Karpas-422 (cell line): ENCODE measurements around the gene RRAGA. TPM values are rescaled to one million over a fixed set of nuclear protein-coding genes. Genes with fewer than 3 reads are reported as not detected.

Experiments used
- DNase-seq: peaks from one replicate; pipeline ENCODE4 v3.0.0-alpha.2; 2015
- H2AFZ ChIP-seq: fragments of 200-600 bp; sonication (generic); 2 replicates; pipeline ENCODE4 v1.6.1; 2014; ENCODE audit warnings: antibody characterized with exemption, low read length, mixed read lengths
- H3K27ac ChIP-seq: fragments of 200-600 bp; sonication (generic); 2 replicates; pipeline ENCODE4 v1.5.1; 2014; ENCODE audit warnings: mild to moderate bottlenecking, low read length, moderate library complexity
- H3K27me3 ChIP-seq: fragments of 200-600 bp; sonication (generic); 2 replicates; pipeline ENCODE4 v1.6.1; 2014; ENCODE audit warnings: low read length, mixed read lengths
- H3K36me3 ChIP-seq: fragments of 200-600 bp; sonication (generic); 2 replicates; pipeline ENCODE4 v1.6.1; 2014; ENCODE audit warnings: low read length, mixed read lengths; ENCODE audit not compliant: insufficient read depth
- H3K4me1 ChIP-seq: fragments of 200-600 bp; sonication (generic); 2 replicates; pipeline ENCODE4 v1.6.1; 2014; ENCODE audit warnings: mild to moderate bottlenecking, low read length, mixed read lengths
- H3K4me2 ChIP-seq: fragments of 200-600 bp; sonication (generic); 2 replicates; pipeline ENCODE4 v1.6.1; 2014; ENCODE audit warnings: low read length, low read depth, mild to moderate bottlenecking; ENCODE audit not compliant: poor library complexity, severe bottlenecking
- H3K4me3 ChIP-seq: fragments of 200-600 bp; sonication (generic); 2 replicates; pipeline ENCODE4 v1.5.1; 2014; ENCODE audit warnings: mild to moderate bottlenecking, antibody characterized with exemption, low read length, mixed read lengths
- H3K79me2 ChIP-seq: fragments of 200-600 bp; sonication (generic); 2 replicates; pipeline ENCODE4 v1.6.1; 2014; ENCODE audit warnings: mild to moderate bottlenecking, low read length, mixed read lengths
- H3K9ac ChIP-seq: fragments of 200-600 bp; sonication (generic); 2 replicates; pipeline ENCODE4 v1.6.0; 2014; ENCODE audit warnings: low read length
- H3K9me2 ChIP-seq: fragments of 200-600 bp; sonication (generic), shearing (Covaris generic); replicated peaks from 2 replicates; pipeline ENCODE4 v1.6.0; 2014; ENCODE audit warnings: mild to moderate bottlenecking, low read length, moderate library complexity; ENCODE audit not compliant: insufficient read depth
- H3K9me3 ChIP-seq: fragments of 300-700, 200-600 bp; sonication (generic); 2 replicates; pipeline ENCODE4 v1.6.1; 2014; ENCODE audit warnings: low read length, mixed read lengths
- H4K20me1 ChIP-seq: fragments of 200-600 bp; sonication (generic); 2 replicates; pipeline ENCODE4 v1.6.1; 2014; ENCODE audit warnings: mild to moderate bottlenecking, antibody characterized with exemption, low read length, low read depth; ENCODE audit not compliant: insufficient read depth
- total RNA-seq: library from RNA; depleted of rRNA; stranded (reverse); fragments of >200 nt; shearing (Covaris generic); gene quantifications from 2 replicates; pipeline ENCODE4 v1.2.3, GENCODE V29; 2014; ENCODE audit warnings: low replicate concordance

Gene RRAGA
- total RNA-seq, 1 experiment from 2014 or later = 32.0 TPM

GRCh38 chr9:19049917-19050636 is 850 bp downstream of the RRAGA start:
- peaks cover 33% of the 10 kb centered on the region for H3K4me1 ChIP-seq
- H3K27me3 ChIP-seq = no peaks in the 10 kb centered on the region
- H2AFZ ChIP-seq = peak overlapping the region; percentile 34; the same call in 1 of the 2 replicates
- no peaks in the 10 kb centered on the region; the same call in 1 of the 2 replicates for H3K36me3 ChIP-seq
- H3K4me3 ChIP-seq = peak overlapping the region; percentile 86
- peak overlapping the region; percentile 79 for H3K27ac ChIP-seq
- H3K9me2 ChIP-seq = no peaks in the 10 kb centered on the region
- no peaks in the 10 kb centered on the region; the same call in 1 of the 2 replicates for H4K20me1 ChIP-seq
- peak; percentile 53 for DNase-seq
- peak overlapping the region; percentile 88 for H3K9ac ChIP-seq
- peak overlapping the region; percentile 89 for H3K4me2 ChIP-seq
- H3K9me3 ChIP-seq = no peaks in the 10 kb centered on the region
- peaks cover 25% of the 10 kb centered on the region for H3K79me2 ChIP-seq

GRCh38 chr9:19050637-19051591 is 1.7 kb downstream of the RRAGA start:
- peak overlapping the region; percentile 89 for H3K4me2 ChIP-seq
- no peaks in the 10 kb centered on the region; the same call in 1 of the 2 replicates for H4K20me1 ChIP-seq
- no peaks in the 10 kb centered on the region for H3K9me3 ChIP-seq
- no peaks in the 10 kb centered on the region for H3K27me3 ChIP-seq
- no peaks in the 10 kb centered on the region; the same call in 1 of the 2 replicates for H3K36me3 ChIP-seq
- peaks cover 25% of the 10 kb centered on the region for H3K79me2 ChIP-seq
- H3K4me3 ChIP-seq = peak overlapping the region; percentile 86
- H3K4me1 ChIP-seq = peaks cover 33% of the 10 kb centered on the region
- H3K9me2 ChIP-seq = no peaks in the 10 kb centered on the region
- no peak overlapping the region for H2AFZ ChIP-seq
- H3K27ac ChIP-seq = peak overlapping the region; percentile 79; the same call in 1 of the 2 replicates
- H3K9ac ChIP-seq = peak overlapping the region; percentile 88
- DNase-seq = peak; percentile 49

GRCh38 chr9:19057033-19057432 is 7.8 kb downstream of the RRAGA start:
- Histone ChIP-seq H2AFZ (no peak overlapping the region), H3K9me3 (no peaks in the 10 kb centered on the region), H3K4me2 (no peak overlapping the region), H3K36me3 (peaks cover 48% of the 10 kb centered on the region), H3K4me1 (no peaks in the 10 kb centered on the region; the same call in none of the 2 replicates), H3K27ac (no peak overlapping the region), H3K4me3 (no peak overlapping the region), H4K20me1 (no peaks in the 10 kb centered on the region), H3K27me3 (no peaks in the 10 kb centered on the region), H3K79me2 (peaks cover 6% of the 10 kb centered on the region; the same call in 1 of the 2 replicates), H3K9me2 (no peaks in the 10 kb centered on the region), H3K9ac (no peak overlapping the region)
- no peak for DNase-seq

- Histone ChIP-seq H3K4me3 (no peak overlapping the region), H3K79me2 (peaks cover 23% of the 10 kb centered on the region), H3K9me3 (no peaks in the 10 kb centered on the region), H3K36me3 (peaks cover 39% of the 10 kb centered on the region), H3K9me2 (no peaks in the 10 kb centered on the region), H3K4me1 (no peaks in the 10 kb centered on the region), H3K27ac (no peak overlapping the region), H3K4me2 (no peak overlapping the region), H4K20me1 (no peaks in the 10 kb centered on the region), H3K27me3 (no peaks in the 10 kb centered on the region), H2AFZ (no peak overlapping the region), H3K9ac (no peak overlapping the region)
- DNase-seq = no peak
Measured at GRCh38 chr9:19074229-19074628, 25.0 kb downstream of the RRAGA start.

GRCh38 chr9:19074836-19075235 is 25.6 kb downstream of the RRAGA start:
- peaks cover 36% of the 10 kb centered on the region for H3K36me3 ChIP-seq
- H3K9ac ChIP-seq = no peak overlapping the region
- H3K79me2 ChIP-seq = peaks cover 21% of the 10 kb centered on the region
- H4K20me1 ChIP-seq = no peaks in the 10 kb centered on the region
- H3K4me3 ChIP-seq = no peak overlapping the region
- no peak overlapping the region for H3K4me2 ChIP-seq
- H2AFZ ChIP-seq = no peak overlapping the region
- H3K27me3 ChIP-seq = no peaks in the 10 kb centered on the region
- no peak for DNase-seq
- H3K4me1 ChIP-seq = no peaks in the 10 kb centered on the region
- H3K9me3 ChIP-seq = no peaks in the 10 kb centered on the region
- no peaks in the 10 kb centered on the region for H3K9me2 ChIP-seq
- H3K27ac ChIP-seq = no peak overlapping the region

- Histone ChIP-seq H3K27ac (no peak overlapping the region), H2AFZ (no peak overlapping the region), H3K4me2 (no peak overlapping the region), H3K36me3 (peaks cover 55% of the 10 kb centered on the region), H3K4me1 (no peaks in the 10 kb centered on the region), H3K4me3 (no peak overlapping the region), H3K9me2 (no peaks in the 10 kb centered on the region), H3K79me2 (peaks cover 28% of the 10 kb centered on the region), H3K27me3 (no peaks in the 10 kb centered on the region), H3K9ac (no peak overlapping the region), H4K20me1 (peaks cover 4% of the 10 kb centered on the region; the same call in 1 of the 2 replicates), H3K9me3 (no peaks in the 10 kb centered on the region)
- peak; percentile 73 for DNase-seq
Measured at GRCh38 chr9:19085295-19085694, 36.1 kb downstream of the RRAGA start.

GRCh38 chr9:19087106-19088000 is 38.1 kb downstream of the RRAGA start:
- Histone ChIP-seq H3K9me3 (no peaks in the 10 kb centered on the region), H3K9ac (no peak overlapping the region), H4K20me1 (peaks cover 4% of the 10 kb centered on the region; the same call in 1 of the 2 replicates), H3K4me2 (no peak overlapping the region), H3K9me2 (no peaks in the 10 kb centered on the region), H2AFZ (no peak overlapping the region), H3K27me3 (no peaks in the 10 kb centered on the region), H3K36me3 (peaks cover 56% of the 10 kb centered on the region), H3K4me1 (no peaks in the 10 kb centered on the region), H3K4me3 (no peak overlapping the region), H3K27ac (no peak overlapping the region), H3K79me2 (peaks cover 26% of the 10 kb centered on the region)
- no peak for DNase-seq
